G401 (cell line): Measurements from ENCODE around the gene SEMA5A. TPM values are rescaled to one million over a fixed set of nuclear protein-coding genes. Genes with fewer than 3 reads are reported as not detected.
"Not testable (repeated sequence)": the region's sequence is repeated elsewhere in the genome, so short reads cannot be mapped to it uniquely, and the experiment has no call there.

ENCODE experiments used
- DNase-seq: peaks from one replicate; pipeline ENCODE4 v3.0.0-alpha.2; 2015; ENCODE audit warnings: low spot score
- in situ Hi-C: cut with HindIII; loops from 2 replicates; pipeline ENCODE4 v1.10.0; 2016; ENCODE audit warnings: low sequenced_read_pairs, mixed read lengths
- total RNA-seq: library from RNA; depleted of rRNA; stranded (reverse); fragments of >200 nt; shearing (Covaris generic); gene quantifications from 2 replicates; pipeline ENCODE4 v1.2.3, GENCODE V29; 2014

SEMA5A gene
- total RNA-seq, 1 experiment from 2014 or later: 0.95 TPM

DNA sequence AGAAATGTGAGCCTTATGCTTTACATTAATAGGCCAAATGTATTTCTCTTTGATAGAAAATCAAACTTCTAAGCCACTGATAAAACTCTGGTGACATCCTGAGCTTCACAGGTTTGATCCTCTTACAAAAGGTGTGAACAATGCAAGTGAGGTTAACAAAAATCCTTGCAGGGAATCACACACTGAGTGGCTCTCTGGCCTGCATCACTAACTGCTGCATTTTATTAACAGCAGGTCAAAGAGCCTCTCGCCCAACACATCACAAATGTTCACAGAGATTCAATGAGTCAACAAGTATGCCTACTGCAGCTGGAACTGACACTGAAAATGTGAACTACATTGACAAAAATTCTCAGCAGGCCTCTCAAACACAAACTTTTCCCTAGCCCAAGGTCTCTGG, 122.3 kb downstream of the SEMA5A start:
- in situ Hi-C loops: no loop called here
- no peak for DNase-seq

DNA sequence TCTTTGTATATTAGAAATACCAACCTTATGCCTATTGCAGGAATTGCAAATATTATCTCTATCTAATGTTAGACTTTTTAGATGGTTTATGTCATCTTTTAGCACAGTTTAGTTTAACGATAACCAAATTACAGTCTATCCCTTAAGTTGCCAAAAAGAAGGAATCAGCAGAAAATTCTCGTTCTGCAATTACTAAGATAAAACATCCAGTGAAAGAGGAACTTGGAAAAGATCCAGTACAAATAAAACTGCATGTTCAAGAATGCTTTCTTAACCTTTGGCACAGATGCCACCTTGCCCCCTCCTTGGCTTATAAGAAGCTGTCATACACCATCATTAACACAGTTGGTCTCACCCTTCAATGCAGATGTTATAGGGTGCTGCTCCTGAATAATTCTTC, 124.0 kb downstream of the SEMA5A start:
- DNase-seq: no peak
- in situ Hi-C loops: no loop called here

DNA sequence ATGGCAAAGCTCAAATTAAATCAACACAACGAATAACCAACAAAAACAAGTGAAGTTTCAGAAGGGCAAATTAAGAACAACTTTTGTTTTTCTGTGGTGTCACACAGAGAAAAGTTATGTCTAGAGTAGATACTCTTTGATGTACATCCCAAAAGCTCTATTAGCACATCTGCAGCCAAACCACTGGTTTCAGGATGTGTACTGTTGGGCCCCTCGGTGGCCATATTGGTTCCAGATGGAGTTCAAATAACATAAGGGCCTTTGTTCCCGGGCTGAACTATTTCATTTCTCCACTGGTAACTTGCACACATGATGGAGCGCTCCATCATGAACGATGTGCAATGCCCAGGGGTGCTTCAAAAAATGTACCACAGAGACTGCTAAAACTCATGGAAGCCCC, 126.1 kb downstream of the SEMA5A start:
- in situ Hi-C loops: no loop called here

DNA sequence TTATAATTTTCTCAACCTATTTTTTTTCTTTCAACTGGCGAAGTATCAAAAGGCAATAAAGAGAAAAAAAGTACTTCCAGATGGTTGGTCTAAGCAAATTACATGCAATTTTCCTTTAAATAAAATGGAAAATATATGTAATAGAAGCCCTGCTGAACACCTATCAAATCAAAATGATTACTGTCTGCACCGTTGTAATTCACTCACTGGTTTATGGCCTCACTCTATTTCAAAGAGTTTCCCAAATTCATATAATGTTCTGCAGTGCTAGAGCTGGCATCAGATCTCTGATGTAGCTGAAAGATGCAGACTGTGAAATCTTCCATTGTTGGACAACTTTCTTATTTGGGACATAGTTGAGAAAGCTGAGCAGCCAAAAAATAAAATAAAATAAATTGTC, 130.3 kb downstream of the SEMA5A start:
- in situ Hi-C loops: no loop called here

More for the DNA sequence above, 126.1 kb downstream of the SEMA5A start:
- DNase-seq: no peak

DNA sequence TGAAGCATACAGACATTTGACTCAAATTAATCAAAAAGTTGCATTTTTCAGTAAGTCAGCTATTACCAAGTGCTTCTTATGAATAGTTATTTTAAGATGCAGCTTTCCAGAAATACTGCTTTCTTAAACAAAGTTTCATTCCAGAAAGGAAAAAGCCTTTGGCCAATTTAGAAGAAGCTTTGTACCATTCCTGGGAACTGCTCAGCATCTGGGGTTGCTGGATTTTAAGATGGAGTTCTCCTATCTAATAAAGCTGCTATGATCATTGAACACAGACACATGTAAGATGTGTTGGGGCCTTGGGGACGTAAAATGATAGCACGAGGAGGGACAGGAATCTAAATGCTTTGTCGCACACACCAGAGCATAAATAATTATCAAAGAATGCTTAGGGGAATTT, 130.8 kb downstream of the SEMA5A start:
- in situ Hi-C loops: no loop called here

More for the DNA sequence above, 130.3 kb downstream of the SEMA5A start:
- DNase-seq: no peak

DNA sequence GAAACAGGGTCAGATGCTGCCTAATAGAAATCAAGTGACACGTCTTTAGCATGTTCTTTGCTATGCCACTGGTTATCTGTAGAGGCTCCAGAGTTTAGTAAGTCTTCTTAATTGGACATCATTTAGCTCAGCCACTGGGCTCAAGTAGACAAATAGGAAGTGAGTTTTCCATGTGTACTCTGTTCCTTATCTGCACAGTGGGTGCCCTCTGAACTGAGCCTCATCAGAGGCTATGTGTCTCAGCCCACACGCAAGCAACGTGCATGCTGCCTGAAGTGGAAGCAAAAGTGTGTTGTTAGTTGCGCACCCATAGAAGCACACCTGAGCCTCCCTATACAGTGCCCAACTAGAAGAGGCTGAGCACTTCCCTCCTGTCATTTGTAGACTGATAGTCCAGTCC, 134.7 kb downstream of the SEMA5A start:
- DNase-seq: no peak
- in situ Hi-C loops: no loop called here

More for the DNA sequence above, 130.8 kb downstream of the SEMA5A start:
- no peak for DNase-seq

DNA sequence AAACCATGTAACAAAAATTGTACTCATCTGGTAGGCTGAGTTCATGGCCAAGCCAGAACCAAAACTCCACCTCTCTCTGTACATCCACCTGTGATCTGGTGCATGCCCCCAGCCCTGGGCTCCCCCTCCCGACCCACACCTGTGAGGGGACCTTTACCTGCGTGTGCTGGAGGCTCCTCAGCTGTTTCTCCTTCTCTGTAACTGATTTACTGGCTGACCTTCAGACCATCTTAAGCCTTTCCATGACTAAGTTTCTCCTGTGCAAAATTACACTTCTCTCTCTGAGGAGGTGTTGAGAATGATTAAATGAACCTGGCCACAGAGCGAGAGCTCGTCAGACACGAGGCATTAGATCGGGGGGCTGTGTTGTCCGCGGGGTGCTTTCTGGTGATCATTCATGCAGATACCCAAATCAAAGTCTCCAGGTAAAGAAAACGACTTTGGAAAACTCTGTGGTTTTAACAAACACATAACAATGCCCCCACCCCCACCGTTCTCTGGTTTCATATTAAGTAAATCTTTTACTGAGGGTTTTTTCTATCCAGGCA, 136.4 kb downstream of the SEMA5A start:
- DNase-seq: no peak
- in situ Hi-C loops: no loop called here

DNA sequence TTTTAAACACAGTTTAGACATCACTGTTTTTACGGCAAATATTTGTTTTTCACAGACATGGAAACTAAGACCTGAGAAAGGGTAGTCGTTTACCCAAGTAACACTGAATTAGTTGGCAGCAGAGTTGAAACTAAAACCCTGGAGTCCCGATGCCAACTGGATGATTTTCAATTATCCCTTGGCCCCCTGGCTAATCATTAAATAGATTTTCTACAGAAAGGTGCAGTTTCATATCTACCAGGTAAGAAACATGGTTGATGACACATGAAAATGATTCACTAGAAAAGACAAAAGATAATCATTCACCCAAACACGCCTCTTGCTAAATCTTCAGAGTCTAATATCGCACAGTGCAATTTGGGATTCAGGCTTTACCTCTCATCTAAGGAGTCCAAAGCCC, 136.9 kb downstream of the SEMA5A start:
- in situ Hi-C loops: no loop called here
- DNase-seq: no peak

DNA sequence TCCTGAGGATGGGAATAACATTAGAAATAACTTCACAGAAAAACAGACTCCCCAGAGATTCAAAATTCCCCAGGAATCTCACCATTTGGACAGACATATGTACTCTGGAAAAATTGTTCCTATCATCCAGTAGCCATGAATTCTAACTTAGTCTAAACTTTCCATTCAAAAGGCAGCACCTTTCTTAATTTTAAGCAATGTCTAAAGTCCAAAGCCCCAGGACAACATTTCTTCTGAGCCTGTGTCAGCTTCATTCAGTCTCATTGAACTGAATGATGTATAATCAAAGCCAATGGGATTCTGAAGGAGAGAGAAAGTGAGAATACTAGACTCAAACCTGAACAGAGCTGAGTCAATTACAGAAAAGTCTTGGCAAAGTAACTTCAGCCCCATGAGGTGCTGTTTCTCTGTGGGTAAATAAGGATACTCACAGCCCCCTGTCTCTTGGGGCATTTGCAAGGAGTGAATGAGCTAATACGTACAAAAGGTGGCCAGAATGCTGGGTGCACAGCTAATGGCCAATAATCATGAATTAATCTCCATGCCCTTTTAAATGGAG, 140.6 kb downstream of the SEMA5A start:
- no peak for DNase-seq
- in situ Hi-C loops: no loop called here

DNA sequence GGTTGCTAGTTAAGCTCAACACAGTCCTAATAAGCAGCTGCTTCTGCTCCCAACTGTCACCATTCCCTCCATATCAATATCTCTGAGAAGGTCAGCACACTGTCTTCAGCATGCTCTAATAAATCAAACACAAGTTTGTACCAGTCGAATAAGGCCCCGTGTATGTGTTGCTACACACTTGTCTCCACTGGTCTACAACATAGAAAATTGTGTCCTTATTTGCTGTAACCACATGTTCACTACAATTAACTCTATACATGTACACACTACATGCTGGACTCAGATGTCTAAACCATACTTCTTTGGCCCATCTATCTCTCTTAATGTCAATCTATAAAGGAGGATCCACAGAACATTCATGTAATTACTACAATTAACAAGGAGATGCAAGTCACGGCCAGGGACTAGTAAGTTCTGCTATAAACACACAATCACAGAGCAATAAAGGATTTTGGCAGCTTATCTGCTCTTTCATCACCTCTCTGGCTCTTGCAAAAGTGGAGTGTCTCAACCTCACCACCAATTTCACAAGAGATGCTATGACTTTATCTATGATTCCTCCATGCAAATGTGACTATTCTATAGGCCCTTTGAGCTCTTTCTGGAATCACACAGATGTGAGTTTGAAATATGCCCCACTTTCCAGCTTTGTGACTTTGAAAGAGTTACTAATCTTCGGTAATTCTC, 143.9 kb downstream of the SEMA5A start:
- in situ Hi-C loops: no loop called here
- no peak for DNase-seq

DNA sequence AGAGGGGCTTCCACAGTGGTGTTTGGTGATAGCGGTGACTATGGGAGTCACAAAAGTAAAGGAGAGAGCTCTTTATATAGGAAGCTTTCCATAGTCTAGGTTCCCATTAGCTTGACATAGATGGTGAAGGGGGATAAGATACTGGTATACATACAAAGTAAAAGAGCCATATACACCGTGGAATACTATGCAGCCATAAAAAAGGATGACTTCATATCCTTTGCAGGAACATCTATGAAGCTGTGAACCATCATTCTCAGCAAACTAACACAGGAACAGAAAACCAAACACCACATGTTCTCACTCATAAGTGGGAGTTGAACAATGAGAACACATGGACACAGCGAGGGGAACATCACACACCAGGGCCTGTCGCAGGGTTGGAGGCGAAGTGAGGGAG, 146.1 kb downstream of the SEMA5A start:
- in situ Hi-C loops, DNase-seq: not testable (repeated sequence)

DNA sequence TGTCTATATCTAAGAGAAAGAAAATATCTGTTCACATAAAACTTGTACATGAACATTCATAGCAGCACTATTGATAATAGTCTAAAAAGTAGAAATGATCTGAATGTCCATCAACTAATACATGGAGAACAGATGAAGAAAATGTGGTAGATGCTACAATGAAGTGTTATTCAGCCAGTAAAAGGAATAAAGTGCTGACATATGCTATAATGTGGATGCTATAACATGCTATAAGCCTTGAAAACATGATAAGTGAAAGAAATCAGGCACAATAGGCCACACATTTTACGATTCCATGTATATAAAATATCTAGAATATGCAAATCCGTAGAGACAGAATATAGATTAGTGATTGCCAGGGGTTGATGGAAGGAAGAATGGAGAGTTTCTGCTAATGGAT, 146.8 kb downstream of the SEMA5A start:
- in situ Hi-C loops: no loop called here
- no peak for DNase-seq

DNA sequence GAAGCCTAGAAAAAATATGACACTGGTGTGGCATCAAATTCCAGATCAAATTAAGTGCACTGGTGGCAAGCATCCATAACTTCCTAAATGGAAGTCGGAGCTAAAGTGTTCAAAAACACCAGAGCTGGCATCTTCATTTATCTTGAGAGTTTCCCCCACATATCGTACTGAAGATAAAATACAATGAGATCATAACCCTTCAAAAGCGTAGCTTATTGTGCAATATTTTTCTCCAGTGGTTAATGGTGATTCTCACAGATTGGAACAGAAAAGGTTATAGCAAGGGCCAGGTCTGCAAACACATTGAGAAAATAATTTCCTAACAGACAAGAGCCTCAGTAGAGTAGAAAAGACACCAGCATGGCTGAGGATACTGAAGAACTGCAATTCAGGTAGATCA, 147.6 kb downstream of the SEMA5A start:
- in situ Hi-C loops: no loop called here
- DNase-seq: no peak

DNA sequence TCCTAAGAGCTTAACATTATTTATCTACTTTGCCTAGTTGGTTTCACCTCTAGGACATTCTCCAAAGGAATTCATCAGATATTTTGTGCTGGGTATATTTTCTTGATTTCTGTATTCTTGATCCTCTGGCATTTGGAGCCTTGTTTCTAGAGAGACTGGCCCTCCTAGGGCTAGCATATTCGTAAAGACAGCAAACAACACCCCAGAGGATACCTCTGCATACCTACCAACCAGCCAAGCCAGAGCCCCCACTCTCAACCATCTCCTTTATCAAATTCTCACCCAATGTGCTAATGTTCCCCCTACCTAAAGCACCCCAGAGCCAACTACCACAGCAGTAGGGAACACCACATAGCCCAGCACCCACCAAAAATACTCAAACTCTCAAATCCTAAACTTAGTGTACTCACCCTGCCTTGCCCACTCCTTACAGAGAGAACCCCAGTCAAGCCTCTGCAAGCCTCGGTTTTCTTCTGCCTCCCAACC, 149.5 kb downstream of the SEMA5A start:
- in situ Hi-C loops: no loop called here
- no peak for DNase-seq

DNA sequence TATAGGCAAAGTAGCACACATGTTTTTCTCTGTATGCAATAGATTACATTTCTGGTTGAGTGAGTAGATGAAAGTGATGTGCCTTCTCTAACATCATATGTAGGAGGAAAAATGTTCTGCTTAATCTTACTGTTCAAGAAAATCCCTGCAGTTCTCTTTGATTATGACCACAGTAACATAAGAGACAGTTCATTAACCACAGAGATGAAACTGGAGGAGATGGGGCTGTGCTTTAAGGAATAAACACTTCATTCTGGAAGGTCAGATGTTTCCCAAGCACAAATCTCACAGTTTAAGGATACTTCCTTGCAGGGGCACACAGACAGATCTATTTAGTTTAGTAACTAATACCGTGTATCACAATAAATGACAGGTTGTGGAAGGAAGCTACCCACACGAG, 150.2 kb downstream of the SEMA5A start:
- in situ Hi-C loops: no loop called here

DNA sequence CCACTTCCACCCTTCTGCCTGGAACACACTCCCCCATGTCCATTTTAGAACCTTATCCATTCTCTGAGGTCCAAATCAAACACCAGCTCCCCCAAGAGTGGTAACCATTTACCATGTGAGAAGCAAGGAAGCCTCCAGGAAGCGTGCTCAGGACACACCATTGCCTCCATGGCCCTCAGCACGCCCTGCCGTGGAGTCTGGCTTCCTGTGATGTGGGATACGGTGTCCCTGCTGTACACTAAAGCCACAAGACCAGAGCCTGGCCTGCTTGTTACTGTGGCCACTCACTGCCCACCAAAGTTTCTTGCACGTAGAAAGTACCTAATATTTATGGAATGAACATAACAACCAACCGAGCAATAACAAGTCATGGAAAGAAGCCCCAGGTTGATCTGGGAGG, 151.7 kb downstream of the SEMA5A start:
- in situ Hi-C loops: no loop called here
- no peak for DNase-seq

More for the DNA sequence above, 150.2 kb downstream of the SEMA5A start:
- DNase-seq: no peak

DNA sequence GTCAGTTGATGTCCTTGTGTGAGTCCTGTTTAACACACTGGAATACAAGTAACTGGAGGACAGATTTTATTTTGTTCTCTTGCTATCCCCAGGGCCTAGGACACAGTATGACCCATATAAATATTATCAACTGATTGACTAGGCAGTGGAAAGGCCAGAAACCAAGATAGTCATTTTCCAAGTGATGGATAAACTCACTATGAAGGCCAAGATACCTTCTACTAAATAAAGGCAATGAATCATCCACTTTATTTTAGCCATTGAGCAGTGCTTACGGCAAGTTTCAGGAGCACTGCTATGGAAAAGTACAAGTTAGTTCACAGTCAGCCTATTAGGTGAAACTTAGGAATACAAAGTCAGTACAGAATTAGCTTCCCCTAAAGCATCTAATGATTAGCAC, 153.2 kb downstream of the SEMA5A start:
- no peak for DNase-seq
- in situ Hi-C loops: no loop called here

DNA sequence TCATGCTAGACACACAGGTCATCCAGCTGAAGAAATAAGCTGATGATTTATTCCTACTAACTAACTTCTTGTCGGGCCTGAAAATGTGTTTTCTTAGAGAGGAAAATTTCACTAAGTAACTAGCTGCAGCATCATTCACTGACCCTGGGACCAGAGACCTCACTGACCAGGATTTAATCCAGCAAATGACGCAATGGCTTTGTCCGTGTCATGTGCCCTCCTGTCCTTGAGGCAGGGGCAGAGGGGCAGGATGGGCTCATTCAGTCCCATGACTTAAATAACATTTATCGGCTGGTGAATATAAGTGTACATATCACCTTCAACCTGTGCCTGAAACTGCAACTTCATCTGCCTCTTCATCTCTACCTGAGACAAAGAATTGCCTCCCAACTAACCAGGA, 154.8 kb downstream of the SEMA5A start:
- no peak for DNase-seq
- in situ Hi-C loops: no loop called here

DNA sequence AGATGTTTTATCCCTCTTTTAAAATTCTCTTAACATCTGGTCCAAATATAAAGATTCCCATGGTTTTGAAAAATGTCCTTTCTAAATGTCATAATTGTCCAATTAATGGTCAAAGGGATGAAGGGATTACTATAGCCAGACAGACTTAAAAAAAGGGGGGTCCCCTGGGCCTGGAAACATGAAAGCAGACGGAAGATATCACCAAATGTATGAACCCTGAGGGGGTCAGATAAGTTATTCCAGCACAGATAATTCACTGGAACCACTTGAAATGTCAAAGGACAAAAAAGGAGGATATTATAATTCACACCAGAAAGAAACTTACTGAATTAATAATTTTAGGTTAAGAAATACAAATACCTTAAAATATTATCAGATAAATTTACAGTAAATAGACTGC, 155.8 kb downstream of the SEMA5A start:
- no peak for DNase-seq
- in situ Hi-C loops: no loop called here

DNA sequence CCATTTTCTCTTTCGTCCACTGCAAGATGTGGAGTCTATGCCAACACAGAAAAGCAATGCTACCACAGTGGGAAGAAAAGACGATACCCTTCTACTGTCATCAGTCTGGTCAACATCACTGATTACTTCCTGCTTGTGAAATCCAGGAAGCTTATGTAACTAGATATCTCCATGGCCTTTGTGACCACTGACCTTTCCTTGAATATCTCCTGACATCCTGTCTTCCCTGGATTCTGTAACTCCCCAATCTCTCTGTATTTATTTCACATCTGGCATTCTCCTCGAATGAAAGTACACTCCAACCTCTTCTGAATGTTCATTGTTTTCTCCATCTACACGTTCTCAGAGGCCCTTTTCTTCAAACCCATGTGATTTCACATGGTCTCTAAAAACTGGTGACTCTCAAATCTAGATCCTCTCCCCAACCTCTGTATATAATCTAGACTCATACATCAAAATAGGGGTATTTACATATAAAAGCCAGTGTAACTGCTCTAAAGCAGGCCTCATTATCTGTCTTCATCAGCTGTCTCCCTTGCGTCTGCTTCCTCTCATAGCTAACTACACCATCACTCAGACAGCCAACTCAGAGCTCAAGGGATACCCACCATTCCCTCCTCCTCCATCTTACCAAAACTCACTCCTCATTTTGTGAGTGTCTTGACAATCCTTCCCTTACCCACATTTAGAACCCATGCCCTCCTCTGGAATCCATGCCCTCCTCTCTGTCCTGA, 156.8 kb downstream of the SEMA5A start:
- in situ Hi-C loops: no loop called here
- no peak for DNase-seq
